WTC11 (cell line): ENCODE results near the gene PDRG1.

Source experiments
- ATF1 ChIP-seq: sonication (generic); formaldehyde crosslinking; IDR thresholded peaks from 2 replicates; pipeline ENCODE4 v1.8.1; 2023; ENCODE audit warnings: mild to moderate bottlenecking, moderate library complexity, missing genetic modification reagents
- ATF2 ChIP-seq: sonication (generic); formaldehyde crosslinking; IDR thresholded peaks from 2 replicates; pipeline ENCODE4 v1.8.1; 2022; ENCODE audit warnings: low read depth, missing genetic modification reagents, borderline replicate concordance
- CBFB ChIP-seq: sonication (generic); formaldehyde crosslinking; IDR thresholded peaks from 2 replicates; pipeline ENCODE4 v1.8.1; 2022; ENCODE audit warnings: mild to moderate bottlenecking, low read depth, missing genetic modification reagents
- EMX1 ChIP-seq: fragments of 250-450 bp; sonication (Bioruptor Pico); IDR thresholded peaks from 2 replicates; pipeline ENCODE4 v1.8.0; 2021; ENCODE audit warnings: mild to moderate bottlenecking
- ESRRA ChIP-seq: sonication (generic); formaldehyde crosslinking; IDR thresholded peaks from 2 replicates; pipeline ENCODE4 v1.8.1; 2022; ENCODE audit warnings: mild to moderate bottlenecking, missing genetic modification reagents, borderline replicate concordance
- JUN ChIP-seq: sonication (generic); formaldehyde crosslinking; IDR thresholded peaks from 2 replicates; pipeline ENCODE4 v1.8.0; 2023; ENCODE audit warnings: mild to moderate bottlenecking, missing genetic modification reagents
- KAT7 ChIP-seq: sonication (generic); formaldehyde crosslinking; IDR thresholded peaks from 2 replicates; pipeline ENCODE4 v1.8.1; 2023; ENCODE audit warnings: missing genetic modification reagents, mild to moderate bottlenecking, borderline replicate concordance
- NR2C2 ChIP-seq: sonication (generic); formaldehyde crosslinking; IDR thresholded peaks from 2 replicates; pipeline ENCODE4 v1.8.0; 2022; ENCODE audit warnings: mild to moderate bottlenecking, missing genetic modification reagents
- SP1 ChIP-seq: sonication (generic); formaldehyde crosslinking; conservative IDR thresholded peaks from 2 replicates; pipeline ENCODE4 v1.8.1; 2022; ENCODE audit warnings: missing genetic modification reagents
- TCF7 ChIP-seq: sonication (generic); formaldehyde crosslinking; IDR thresholded peaks from 2 replicates; pipeline ENCODE4 v1.8.0; 2022; ENCODE audit warnings: mild to moderate bottlenecking, low read depth, missing genetic modification reagents, moderate library complexity
- TEAD1 ChIP-seq: sonication (generic); formaldehyde crosslinking; IDR thresholded peaks from 2 replicates; pipeline ENCODE4 v1.8.0; 2022; ENCODE audit warnings: mild to moderate bottlenecking, missing genetic modification reagents
- TEAD4 ChIP-seq: sonication (generic); formaldehyde crosslinking; IDR thresholded peaks from 2 replicates; pipeline ENCODE4 v1.8.0; 2022; ENCODE audit warnings: mild to moderate bottlenecking, missing genetic modification reagents
- TF ChIP-seq, protein P1 (sequence below): fragments of 200-600 bp; IDR thresholded peaks from 2 replicates; pipeline ENCODE4 v1.8.0; 2022; ENCODE audit warnings: antibody characterized with exemption
- TF ChIP-seq, protein P2 (sequence below): sonication (generic); formaldehyde crosslinking; IDR thresholded peaks from 2 replicates; pipeline ENCODE4 v1.8.0; 2022; ENCODE audit warnings: mild to moderate bottlenecking, missing genetic modification reagents

GRCh38 chr20:31945319-31945718 is 6.5 kb downstream of the PDRG1 start:
- TF ChIP-seq EMX1 (no peak), TEAD1 (no peak), TEAD4 (CRISPR knock-in tag) (no peak), KAT7 (CRISPR knock-in tag) (no peak), SP1 (no peak), JUN (CRISPR knock-in tag) (no peak), ATF1 (CRISPR knock-in tag) (no peak), NR2C2 (CRISPR knock-in tag) (no peak), ATF2 (no peak), ESRRA (CRISPR knock-in tag) (no peak), CBFB (CRISPR knock-in tag) (no peak), TCF7 (CRISPR knock-in tag) (no peak)
- TF ChIP-seq, protein P1, sequence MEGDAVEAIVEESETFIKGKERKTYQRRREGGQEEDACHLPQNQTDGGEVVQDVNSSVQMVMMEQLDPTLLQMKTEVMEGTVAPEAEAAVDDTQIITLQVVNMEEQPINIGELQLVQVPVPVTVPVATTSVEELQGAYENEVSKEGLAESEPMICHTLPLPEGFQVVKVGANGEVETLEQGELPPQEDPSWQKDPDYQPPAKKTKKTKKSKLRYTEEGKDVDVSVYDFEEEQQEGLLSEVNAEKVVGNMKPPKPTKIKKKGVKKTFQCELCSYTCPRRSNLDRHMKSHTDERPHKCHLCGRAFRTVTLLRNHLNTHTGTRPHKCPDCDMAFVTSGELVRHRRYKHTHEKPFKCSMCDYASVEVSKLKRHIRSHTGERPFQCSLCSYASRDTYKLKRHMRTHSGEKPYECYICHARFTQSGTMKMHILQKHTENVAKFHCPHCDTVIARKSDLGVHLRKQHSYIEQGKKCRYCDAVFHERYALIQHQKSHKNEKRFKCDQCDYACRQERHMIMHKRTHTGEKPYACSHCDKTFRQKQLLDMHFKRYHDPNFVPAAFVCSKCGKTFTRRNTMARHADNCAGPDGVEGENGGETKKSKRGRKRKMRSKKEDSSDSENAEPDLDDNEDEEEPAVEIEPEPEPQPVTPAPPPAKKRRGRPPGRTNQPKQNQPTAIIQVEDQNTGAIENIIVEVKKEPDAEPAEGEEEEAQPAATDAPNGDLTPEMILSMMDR: no peak
- TF ChIP-seq, protein P2, sequence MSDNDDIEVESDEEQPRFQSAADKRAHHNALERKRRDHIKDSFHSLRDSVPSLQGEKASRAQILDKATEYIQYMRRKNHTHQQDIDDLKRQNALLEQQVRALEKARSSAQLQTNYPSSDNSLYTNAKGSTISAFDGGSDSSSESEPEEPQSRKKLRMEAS (CRISPR knock-in tag): no peak
